ENCODE results near the gene CRTAP.
"Not testable (repeated sequence)": the region's sequence is repeated elsewhere in the genome, so short reads cannot be mapped to it uniquely, and the experiment has no call there.

CRTAP gene

GRCh38 chr3:33141006-33141405 lies 27.2 kb downstream of the CRTAP start:
- DNase-seq (ENCODE audit: low read depth), result no peak

- DNase-seq (ENCODE audit: low read depth), result no peak
Measured at GRCh38 chr3:33144433-33144832, 30.6 kb downstream of the CRTAP start.

DNA sequence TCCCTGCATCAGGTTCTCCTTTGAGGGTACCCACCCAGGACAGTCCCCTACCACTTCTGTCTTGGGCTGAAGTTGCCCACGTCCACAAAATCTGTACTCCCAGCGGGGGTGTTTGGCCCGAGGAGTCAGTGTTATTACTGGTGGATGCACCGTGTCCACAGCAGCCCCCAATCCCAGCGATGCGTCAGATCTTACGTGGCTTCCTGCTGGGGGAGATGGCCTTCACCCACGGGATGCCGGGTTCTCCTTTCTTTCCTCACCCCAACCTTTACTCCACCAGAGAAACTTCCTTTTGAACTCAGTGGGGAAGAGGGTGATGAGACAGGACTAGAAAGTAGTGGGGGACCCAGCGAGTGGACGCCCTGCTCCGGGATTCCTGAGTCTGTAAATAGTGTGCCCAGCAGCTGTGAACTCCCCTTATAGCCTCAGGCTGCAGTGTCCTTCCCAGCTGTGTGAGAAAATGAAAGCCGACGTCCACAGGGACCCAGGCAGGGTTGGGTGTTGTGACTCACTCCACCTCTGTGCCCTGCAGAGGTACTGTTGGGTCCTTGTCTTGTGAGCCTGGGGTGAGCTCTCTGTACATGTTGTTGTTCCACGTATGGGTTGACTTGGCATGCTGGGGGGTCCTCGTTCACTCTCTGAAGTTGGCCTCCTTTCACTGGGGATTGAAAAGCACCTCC lies 31.5 kb downstream of the CRTAP start:
- DNase-seq (ENCODE audit: low read depth), result no peak

- no peak for DNase-seq (ENCODE audit: low read depth)
Measured at GRCh38 chr3:33145901-33146580, 32.2 kb downstream of the CRTAP start.

DNA sequence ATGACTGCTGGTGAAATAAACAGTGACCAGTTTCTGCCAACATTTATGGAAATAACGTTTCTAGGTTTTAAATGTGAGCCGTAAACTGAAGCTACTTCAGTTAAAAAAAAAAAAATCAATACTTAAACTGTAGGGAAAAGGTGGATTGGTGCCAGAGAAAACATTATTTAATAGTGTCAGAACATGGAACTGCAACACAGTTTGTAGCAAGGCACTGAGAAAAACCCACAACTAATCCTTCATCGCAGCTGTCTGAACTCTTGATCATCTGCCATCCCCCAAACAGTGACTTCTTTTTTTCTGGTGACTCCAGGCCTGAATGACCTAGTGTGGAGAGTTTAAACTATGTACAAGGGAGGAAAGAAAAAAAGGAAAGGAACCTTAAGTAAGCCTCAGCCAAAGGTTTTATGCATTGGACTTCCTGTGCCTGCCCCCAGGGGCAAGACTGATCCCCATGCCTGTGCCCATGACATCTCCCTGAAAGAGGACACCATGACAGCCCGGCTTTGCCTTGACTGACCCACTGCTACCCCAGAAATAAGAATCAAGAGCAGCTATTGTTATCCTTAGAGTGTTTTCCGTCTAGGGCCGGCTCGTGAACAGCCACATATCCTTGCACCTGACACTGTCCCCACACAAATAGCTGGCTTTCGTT lies 33.1 kb downstream of the CRTAP start:
- DNase-seq (ENCODE audit: low read depth), result no peak

DNA sequence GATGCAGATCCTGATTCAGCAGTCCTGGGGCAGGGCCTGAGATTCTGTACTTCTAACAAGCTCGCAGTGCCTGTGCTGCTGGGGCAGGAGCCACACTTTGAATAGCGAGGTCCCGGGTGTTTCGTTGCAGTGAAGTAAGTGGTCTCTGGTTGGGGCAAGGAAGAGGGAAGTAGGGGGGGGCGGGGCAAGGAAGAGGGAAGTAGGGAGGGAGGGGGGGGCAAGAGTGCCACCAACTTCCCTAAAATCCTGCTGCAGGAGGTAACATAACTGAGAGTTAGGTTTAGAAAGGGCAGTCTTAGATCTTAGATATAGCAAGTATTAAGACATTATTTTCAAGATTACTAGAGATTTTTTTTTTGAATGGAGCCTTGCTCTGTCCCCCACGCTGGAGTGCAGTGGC lies 35.5 kb downstream of the CRTAP start:
- no peak for DNase-seq (ENCODE audit: low read depth)

GRCh38 chr3:33152363-33153360 lies 38.8 kb downstream of the CRTAP start:
- DNase-seq (ENCODE audit: low read depth), result no peak

DNA sequence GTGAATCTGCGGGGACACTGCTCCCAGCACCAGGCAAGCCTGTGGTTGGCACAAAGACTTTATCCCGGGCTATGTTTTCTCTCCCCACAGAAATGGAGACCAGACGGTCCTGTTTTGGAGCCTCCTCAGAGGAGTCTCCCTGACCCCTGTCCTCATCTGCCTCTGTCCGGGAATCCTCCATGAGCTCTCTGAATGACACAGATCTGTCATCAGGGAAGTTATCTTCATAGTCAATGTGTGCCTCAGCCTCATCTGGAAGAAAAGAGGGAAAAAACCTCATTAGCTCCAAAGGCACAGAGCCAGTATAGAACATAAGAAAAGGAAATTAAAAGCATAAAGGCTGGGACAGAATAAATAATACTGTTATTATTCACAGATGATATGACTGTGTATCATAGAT lies 40.0 kb downstream of the CRTAP start:
- DNase-seq (ENCODE audit: low read depth), result no peak

DNA sequence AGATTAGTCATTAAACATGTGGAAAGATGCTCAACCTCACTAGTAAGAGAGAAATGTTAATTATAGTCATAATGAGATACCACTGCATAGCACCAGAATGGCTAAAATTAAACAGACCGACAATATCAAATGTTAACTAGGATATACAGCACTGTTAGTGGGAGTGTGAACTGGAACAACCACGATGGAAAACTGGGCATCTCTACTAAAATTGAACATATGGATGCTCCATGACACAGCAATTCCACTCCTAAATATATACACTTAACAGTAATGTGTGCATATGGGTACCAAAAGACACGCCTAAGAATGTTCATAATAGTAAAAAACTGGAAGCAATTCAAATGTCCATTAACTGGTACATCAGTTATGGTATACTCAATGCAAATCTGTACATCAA lies 41.5 kb downstream of the CRTAP start:
- no peak for DNase-seq (ENCODE audit: low read depth)

DNA sequence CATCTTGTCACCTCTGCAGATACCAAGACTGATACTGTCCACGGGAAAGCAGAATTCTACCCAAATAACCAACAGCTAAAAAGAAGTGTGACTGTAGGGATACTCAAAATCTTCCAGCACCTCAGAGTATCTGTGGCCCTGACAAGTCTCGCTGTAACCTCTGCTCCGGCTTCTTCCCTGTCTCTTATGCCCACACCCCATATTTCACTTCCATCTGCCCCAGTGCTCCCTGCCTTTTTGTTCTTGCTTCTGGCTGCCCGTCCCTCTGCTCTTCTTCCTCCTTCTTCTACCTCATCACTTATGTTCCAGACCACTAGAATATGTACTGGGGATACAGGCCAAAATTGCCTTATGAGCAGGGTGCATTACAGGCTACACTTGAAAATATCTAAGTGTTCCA lies 45.4 kb downstream of the CRTAP start:
- DNase-seq (ENCODE audit: low read depth), result no peak

DNA sequence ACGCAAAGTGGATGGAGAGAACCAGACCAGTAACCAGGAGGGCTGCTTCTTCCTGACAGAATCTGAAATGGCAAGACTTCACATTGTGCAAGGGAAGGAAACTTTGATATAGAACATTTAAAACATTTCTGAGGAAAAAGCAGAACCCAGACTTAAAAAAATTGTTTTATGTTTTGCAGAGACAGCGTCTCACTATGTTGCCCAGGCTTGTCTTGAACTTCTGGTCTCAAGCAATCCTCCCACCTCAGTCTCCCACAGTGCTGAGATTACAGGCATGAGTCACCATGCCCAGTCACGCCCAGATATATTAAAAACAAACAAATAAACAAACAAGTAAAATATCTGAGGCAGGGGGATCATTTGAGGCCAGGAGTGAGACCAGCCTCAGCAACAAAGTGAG lies 46.2 kb downstream of the CRTAP start:
- DNase-seq (ENCODE audit: low read depth), result no peak

DNA sequence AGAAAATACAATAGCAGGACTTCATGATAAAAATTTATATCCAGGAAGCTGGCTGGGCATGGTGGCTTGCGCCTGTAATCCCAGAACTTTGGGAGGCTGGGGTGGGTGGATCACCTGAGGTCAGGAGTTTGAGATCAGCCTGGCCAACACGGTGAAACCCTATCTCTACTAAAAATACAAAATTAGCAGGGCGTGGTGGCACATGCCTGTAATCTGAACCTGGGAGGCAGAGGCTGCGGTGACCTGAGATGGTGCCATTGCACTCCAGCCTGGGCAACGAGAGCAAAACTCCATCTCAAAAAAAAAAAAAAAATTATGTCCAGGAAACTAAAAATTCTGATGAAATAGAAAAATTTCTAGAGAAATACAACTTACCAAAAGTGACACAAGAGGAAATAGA lies 48.8 kb downstream of the CRTAP start:
- not testable (repeated sequence) for DNase-seq (ENCODE audit: low read depth)

- DNase-seq (ENCODE audit: low read depth), result no peak
Measured at GRCh38 chr3:33165372-33165771, 51.6 kb downstream of the CRTAP start.

GRCh38 chr3:33166095-33166494 lies 52.3 kb downstream of the CRTAP start:
- no peak for DNase-seq (ENCODE audit: low read depth)

DNA sequence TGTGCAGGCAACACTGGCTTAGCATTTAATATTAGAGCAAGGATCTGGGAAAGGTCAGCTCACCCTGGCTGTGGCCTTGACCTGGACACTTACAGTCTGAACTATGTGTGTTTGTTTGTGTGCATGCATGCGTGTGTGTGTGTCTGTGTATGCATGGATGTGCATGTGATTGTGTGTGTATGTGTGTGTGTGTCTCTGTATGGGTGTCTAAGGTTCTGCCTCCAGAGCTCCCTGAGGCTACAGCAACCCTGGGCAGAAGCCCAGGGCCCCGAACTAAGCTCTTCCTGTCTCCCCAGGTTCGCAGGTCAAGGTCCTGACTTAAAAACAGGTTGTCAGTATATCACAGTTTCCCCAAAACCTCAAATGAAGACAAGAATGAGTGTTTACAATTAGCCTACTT lies 53.5 kb downstream of the CRTAP start:
- no peak for DNase-seq (ENCODE audit: low read depth)

GRCh38 chr3:33167716-33168336 lies 54.0 kb downstream of the CRTAP start:
- DNase-seq (ENCODE audit: low read depth), result no peak

- no peak for DNase-seq (ENCODE audit: low read depth)
Measured at GRCh38 chr3:33170531-33170930, 56.7 kb downstream of the CRTAP start.

DNA sequence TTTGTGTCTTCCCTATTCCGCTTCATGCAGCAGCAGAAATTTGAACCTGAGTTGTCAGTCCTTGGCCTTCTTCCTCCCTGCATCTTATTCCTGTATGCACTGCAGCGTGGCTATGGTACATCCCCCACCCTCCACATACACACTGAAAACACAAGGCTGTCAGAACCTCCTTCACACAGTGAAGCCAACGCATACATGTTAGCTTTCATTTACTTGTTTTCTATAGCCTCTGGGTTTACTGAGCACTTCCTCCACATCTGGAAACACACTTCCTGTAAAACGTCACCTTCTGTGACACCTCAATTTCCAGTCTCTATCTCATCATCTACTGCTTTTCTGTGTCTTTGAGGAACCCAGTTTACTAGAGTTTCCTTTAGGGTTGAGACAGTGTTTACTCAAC lies 57.8 kb downstream of the CRTAP start:
- DNase-seq (ENCODE audit: low read depth), result no peak

GRCh38 chr3:33173103-33173502 lies 59.3 kb downstream of the CRTAP start:
- no peak for DNase-seq (ENCODE audit: low read depth)

GRCh38 chr3:33173672-33174071 lies 59.9 kb downstream of the CRTAP start:
- DNase-seq (ENCODE audit: low read depth), result no peak

DNA sequence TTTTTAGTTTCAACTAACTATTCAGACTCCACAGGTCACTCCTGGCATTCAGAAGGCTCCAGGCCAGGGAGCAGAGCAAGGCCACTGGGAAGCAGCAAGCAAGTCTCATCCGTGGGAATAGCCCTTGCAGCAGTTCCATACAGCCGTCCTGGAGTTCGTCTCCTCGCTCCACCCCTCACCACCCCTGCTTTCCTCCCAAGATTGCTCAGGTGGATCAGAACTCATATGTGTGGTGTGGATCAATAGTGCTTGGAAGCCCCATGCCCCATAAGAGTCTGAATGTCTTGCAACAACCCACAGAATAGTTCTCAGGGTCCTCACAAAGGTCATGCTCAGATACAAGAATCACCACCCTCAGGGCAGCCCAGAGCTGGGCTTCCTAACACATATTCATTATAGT lies 60.3 kb downstream of the CRTAP start:
- no peak for DNase-seq (ENCODE audit: low read depth)

Measured in non-pigmented ciliary epithelial cell (primary cell).